Measurements from ENCODE around the gene SIPA1L3. TPM values are rescaled to one million over a fixed set of nuclear protein-coding genes. Genes with fewer than 3 reads are reported as not detected.

Gene SIPA1L3
- total and polyA plus RNA-seq, 12 donors: 2.8 to 24.2 (median 12.3) TPM

DNA sequence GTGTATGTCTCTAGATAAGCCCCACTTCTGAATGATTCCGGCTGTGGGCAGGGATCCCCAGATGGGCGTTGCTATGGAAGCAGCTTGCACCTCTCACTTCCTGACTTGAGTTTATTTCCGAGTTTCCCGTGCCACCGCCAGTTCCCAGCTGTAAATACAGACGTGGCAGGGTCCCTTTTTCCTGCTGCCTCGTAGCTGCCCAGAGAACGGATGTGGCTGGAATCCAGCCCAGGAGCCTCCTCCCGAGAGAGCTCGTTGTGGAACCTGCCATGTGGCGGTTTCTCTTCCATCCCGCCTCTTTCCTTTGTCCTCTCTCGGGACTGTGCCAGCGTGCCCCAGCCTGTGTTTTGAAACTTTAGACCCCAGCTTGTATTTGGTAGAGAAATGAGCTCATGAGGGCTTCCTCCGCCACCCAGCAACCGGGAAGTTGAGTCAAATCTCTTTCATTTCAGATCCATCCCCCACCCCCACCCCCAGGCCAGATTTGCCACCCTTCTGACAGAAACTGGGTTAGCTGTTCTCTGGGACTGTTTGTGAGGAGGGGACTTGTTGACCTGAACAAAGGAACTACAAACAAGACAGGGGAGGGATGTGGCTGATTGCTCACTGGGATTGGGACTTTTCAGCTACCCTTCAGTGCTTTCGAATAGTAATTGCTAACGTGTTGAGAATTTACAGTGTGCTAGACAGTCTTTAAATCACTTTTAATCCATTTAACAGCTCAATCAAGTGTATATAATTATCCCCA is 96.6 kb downstream of the SIPA1L3 start:
- Histone ChIP-seq H3K27ac (peak overlapping the region; percentile 51 to 92 (median 81)), H3K9me3 (no peaks in the 10 kb centered on the region), H3K4me3 (peak overlapping the region; percentile 12 to 55 (median 46)), H3K4me1 (peaks cover 9 to 49% (median 37%) of the 10 kb centered on the region in 9 donors), H3K36me3 (no peaks in the 10 kb centered on the region), H3K27me3 (no peaks in the 10 kb centered on the region)
- intact Hi-C loops (cut with DNase I): loop anchor here in 4 of 10 donors (5.0 to 10.0 kb wide), 3 partner anchors 91 to 99 kb away; partner anchors contain the start of genes SIPA1L3 (in 3 of the 4) and WDR87 (in 3 of the 4)
- WGBS, 2 donors: 5 to 6% methylated on average over 18 of the region's 18 CpGs
- TF ChIP-seq, protein P1, sequence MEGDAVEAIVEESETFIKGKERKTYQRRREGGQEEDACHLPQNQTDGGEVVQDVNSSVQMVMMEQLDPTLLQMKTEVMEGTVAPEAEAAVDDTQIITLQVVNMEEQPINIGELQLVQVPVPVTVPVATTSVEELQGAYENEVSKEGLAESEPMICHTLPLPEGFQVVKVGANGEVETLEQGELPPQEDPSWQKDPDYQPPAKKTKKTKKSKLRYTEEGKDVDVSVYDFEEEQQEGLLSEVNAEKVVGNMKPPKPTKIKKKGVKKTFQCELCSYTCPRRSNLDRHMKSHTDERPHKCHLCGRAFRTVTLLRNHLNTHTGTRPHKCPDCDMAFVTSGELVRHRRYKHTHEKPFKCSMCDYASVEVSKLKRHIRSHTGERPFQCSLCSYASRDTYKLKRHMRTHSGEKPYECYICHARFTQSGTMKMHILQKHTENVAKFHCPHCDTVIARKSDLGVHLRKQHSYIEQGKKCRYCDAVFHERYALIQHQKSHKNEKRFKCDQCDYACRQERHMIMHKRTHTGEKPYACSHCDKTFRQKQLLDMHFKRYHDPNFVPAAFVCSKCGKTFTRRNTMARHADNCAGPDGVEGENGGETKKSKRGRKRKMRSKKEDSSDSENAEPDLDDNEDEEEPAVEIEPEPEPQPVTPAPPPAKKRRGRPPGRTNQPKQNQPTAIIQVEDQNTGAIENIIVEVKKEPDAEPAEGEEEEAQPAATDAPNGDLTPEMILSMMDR (IDR thresholded peaks at IDR 0.05): no peak
- ATAC-seq (peak; percentile 30 to 69 (median 48)), DNase-seq (peak; percentile 65 to 70)

DNA sequence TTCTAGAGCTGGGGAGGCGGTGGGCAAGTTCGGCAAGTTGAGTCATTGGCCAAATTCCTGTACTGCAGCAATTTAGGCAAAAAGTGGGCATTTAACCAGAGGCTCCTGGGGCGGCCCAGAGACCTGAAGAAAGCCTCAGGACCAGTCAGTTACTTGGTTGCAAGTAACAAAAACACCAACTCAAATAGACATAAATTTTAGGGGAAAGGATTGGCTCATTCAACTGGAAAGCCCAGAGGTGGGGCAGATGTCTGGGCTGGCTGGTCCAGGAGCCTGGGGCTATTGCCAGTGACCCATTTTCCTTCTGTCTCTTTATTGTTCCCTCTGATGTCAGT is 97.1 kb downstream of the SIPA1L3 start:
- 49 to 54% methylated on average over 3 of the region's 3 CpGs for WGBS, 2 donors
- Histone ChIP-seq H3K27me3 (no peaks in the 10 kb centered on the region), H3K4me1 (peaks cover 9 to 45% (median 35%) of the 10 kb centered on the region in 9 donors), H3K36me3 (no peaks in the 10 kb centered on the region), H3K9me3 (no peaks in the 10 kb centered on the region), H3K27ac (peak overlapping the region; percentile 51 to 92 (median 81)), H3K4me3 (peak overlapping the region; percentile 12 to 55 (median 46))
- DNase-seq: peak in 1 of 2 donors; percentile 13
- TF ChIP-seq, protein P1 (IDR thresholded peaks at IDR 0.05): no peak
- ATAC-seq: peak in 3 of 8 donors; percentile 12 to 44 (median 32)
- intact Hi-C loops (cut with DNase I): loop anchor here in 4 of 10 donors (5.0 to 10.0 kb wide), 3 partner anchors 92 to 99 kb away; partner anchors contain the start of genes SIPA1L3 (in 3 of the 4) and WDR87 (in 3 of the 4)

DNA sequence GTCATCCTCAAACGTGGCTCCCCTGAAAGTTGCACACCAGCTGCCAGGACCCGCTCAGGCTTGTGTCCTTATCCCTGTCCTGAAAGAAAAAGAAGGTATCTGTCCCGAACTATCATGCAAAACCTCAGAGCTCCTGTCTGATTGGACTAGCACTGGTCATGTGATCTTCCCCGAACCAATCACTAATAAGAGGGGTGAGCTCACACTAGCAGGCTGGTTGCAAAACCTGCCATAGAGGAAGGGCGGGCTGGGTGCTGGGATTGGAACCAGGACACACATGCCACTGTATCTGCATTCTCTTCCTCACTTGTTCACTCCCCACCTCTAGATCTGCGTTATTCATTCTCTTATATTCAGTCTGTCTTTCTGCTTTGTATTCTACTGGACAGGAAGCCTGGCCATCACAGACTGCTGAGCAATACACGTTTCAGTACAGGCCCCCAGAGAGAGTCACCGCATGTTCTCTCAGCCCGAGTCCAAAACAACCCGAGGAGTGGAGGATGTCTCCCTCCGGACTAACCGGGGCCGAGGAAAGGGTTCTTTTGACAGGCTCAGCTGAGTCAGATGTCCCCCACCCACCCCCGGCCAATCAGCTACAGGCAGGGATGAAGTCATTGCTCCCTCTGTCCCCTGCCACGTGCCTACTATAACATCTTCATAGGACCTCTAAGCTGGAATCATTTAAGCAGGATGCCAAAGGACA is 97.7 kb downstream of the SIPA1L3 start:
- Histone ChIP-seq H3K36me3 (no peaks in the 10 kb centered on the region), H3K9me3 (no peaks in the 10 kb centered on the region), H3K4me3 (peak overlapping the region; percentile 12 to 55 (median 46)), H3K27me3 (no peaks in the 10 kb centered on the region), H3K4me1 (peaks cover 9 to 40% (median 29%) of the 10 kb centered on the region in 9 donors), H3K27ac (peak overlapping the region; percentile 51 to 92 (median 81))
- peak; percentile 64 to 90 for DNase-seq
- ATAC-seq: peak; percentile 95 to 98 (median 96)
- 9 to 12% methylated on average over 15 of the region's 15 CpGs for WGBS, 2 donors
- intact Hi-C loops (cut with DNase I): loop anchor here in 4 of 10 donors (5.0 to 10.0 kb wide), 3 partner anchors 92 to 100 kb away; partner anchors contain the start of genes SIPA1L3 (in 3 of the 4) and WDR87 (in 3 of the 4)
- TF ChIP-seq, protein P1 (IDR thresholded peaks at IDR 0.05): no peak

DNA sequence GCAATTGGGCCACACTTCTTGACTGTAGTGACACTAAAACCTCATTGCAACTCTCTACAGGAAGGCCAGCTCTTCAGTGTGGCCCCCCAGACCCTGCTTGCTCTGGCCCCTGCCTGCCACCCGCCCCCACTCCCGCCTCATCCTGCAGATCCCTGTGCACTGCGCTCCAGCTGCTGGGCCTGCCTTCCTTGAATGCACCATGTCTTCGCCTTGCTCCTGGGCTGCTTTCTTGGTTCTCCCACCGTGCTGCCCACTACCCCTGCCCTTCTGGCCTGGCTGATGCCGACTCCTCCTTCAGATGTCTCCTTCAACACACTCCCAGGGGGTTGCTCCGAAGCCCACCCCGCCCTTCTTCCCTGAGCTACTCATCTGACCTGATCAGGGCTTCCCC is 98.2 kb downstream of the SIPA1L3 start:
- intact Hi-C loops (cut with DNase I): loop anchor here in 2 of 10 donors (10.0 kb wide), 1 partner anchor 100 kb away; the partner anchor contains the start of genes SIPA1L3 (in 2 of the 2) and WDR87 (in 2 of the 2)
- 65 to 68% methylated on average over 8 of the region's 8 CpGs for WGBS, 2 donors
- Histone ChIP-seq H3K9me3 (no peaks in the 10 kb centered on the region), H3K27me3 (no peaks in the 10 kb centered on the region), H3K4me3 (peak overlapping the region in 2 of 10 donors; percentile 54 to 55), H3K27ac (peak overlapping the region in 9 of 10 donors; percentile 57 to 92 (median 83)), H3K36me3 (no peaks in the 10 kb centered on the region), H3K4me1 (peaks cover 9 to 34% (median 27%) of the 10 kb centered on the region in 9 donors)
- TF ChIP-seq, protein P1 (IDR thresholded peaks at IDR 0.05): no peak
- ATAC-seq: peak in 4 of 8 donors; percentile 2 to 14 (median 6)
- peak in 1 of 2 donors; percentile 11 for DNase-seq
